RPMI7951 (cell line): ENCODE data around the gene TMEM14A. TPM values are rescaled to one million over a fixed set of nuclear protein-coding genes. Genes with fewer than 3 reads are reported as not detected.

Experiments used
- DNase-seq: peaks from one replicate; pipeline ENCODE4 v3.0.0-alpha.2; 2012; ENCODE audit warnings: low read depth
- total RNA-seq: library from RNA; depleted of rRNA; stranded (reverse); fragments of >200 nt; shearing (Covaris generic); gene quantifications from 2 replicates; pipeline ENCODE4 v1.2.3, GENCODE V29; 2014; rRNA removed

TMEM14A gene
- total RNA-seq, 1 experiment from 2014 or later, result 117 TPM

GRCh38 chr6:52736145-52736544 lies 65.2 kb downstream of the TMEM14A start:
- no peak for DNase-seq

Other genes with a start within 250 kb of the TMEM14A start
- 56.2 and 58.0 TPM in 2 replicates for gene TRAM2, start 94.1 kb upstream of the TMEM14A start, total RNA-seq
- gene GSTA2, start 92.4 kb downstream of the TMEM14A start, total RNA-seq, result not detected in 2 replicates
- 0.48 and 0.68 TPM in 2 replicates for gene GSTA1, start 132.7 kb downstream of the TMEM14A start, total RNA-seq
- gene GSTA5, start 169.7 kb downstream of the TMEM14A start, total RNA-seq, result not detected in 2 replicates
- gene GSTA3, start 238.6 kb downstream of the TMEM14A start, total RNA-seq, result not detected in 2 replicates